ENCODE data around the gene HMGN4. TPM values are rescaled to one million over a fixed set of nuclear protein-coding genes. Genes with fewer than 3 reads are reported as not detected.

HMGN4 gene
- total and polyA plus RNA-seq, 9 of the 15 experiments (the other 6 are each of a cell fraction or from before 2014, with no cell fraction given): 35.4 to 134 (median 94.1) TPM

DNA sequence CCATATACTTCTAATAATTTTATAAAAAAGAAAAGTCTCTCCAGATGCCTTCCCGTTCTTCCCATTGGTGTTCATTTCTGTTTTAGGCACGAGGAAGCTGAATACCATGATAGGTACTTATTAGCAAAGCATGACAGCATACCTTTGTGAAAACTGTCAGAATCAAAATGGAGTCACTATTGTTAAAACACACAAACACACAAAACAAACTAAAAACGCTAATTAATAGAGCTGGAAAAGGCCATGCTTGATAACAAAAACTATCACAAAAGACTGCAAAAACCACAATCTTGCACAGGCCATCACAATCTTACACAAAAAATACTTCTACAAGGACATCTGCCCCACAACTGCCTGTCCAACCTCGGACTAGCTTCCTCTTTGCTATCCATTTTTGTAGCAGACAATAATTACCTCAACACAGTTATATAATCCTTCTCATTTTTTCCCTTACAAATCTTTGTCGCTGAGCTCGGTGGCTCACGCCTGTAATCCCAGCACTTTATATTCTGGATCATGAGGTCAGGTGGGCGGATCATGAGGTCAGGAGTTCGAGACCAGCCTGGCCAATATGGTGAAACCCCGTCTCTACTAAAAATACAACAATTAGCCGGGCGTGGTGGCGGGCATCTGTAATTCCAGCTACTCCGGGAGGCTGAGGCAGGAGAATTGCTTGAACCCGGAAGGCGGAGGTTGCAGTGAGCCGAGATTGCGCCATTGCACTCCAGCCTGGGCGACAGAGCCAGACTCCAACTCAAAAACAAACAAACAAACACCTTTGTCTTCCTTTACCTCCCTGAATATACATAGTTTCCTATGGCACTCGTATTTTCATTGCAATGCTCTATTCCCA lies 55.3 kb downstream of the HMGN4 start (continued):
- TF ChIP-seq, protein P1, sequence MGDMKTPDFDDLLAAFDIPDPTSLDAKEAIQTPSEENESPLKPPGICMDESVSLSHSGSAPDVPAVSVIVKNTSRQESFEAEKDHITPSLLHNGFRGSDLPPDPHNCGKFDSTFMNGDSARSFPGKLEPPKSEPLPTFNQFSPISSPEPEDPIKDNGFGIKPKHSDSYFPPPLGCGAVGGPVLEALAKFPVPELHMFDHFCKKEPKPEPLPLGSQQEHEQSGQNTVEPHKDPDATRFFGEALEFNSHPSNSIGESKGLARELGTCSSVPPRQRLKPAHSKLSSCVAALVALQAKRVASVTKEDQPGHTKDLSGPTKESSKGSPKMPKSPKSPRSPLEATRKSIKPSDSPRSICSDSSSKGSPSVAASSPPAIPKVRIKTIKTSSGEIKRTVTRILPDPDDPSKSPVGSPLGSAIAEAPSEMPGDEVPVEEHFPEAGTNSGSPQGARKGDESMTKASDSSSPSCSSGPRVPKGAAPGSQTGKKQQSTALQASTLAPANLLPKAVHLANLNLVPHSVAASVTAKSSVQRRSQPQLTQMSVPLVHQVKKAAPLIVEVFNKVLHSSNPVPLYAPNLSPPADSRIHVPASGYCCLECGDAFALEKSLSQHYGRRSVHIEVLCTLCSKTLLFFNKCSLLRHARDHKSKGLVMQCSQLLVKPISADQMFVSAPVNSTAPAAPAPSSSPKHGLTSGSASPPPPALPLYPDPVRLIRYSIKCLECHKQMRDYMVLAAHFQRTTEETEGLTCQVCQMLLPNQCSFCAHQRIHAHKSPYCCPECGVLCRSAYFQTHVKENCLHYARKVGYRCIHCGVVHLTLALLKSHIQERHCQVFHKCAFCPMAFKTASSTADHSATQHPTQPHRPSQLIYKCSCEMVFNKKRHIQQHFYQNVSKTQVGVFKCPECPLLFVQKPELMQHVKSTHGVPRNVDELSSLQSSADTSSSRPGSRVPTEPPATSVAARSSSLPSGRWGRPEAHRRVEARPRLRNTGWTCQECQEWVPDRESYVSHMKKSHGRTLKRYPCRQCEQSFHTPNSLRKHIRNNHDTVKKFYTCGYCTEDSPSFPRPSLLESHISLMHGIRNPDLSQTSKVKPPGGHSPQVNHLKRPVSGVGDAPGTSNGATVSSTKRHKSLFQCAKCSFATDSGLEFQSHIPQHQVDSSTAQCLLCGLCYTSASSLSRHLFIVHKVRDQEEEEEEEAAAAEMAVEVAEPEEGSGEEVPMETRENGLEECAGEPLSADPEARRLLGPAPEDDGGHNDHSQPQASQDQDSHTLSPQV (IDR thresholded peaks at IDR 0.05): peak; percentile 98
- TF ChIP-seq KDM1A (IDR thresholded peaks at IDR 0.05) (peak; percentile 69 to 71), JUND (IDR thresholded peaks at IDR 0.05; ENCODE audit: borderline replicate concordance, low read depth, low read length) (no peak), JUND (tag; IDR thresholded peaks at IDR 0.05; ENCODE audit: borderline replicate concordance, low read depth, low read length) (peak; percentile 23; the same call in 1 of the 3 replicates), DDX20 (tag; IDR thresholded peaks at IDR 0.05; ENCODE audit: low read depth) (peak; percentile 89), MYC (IDR thresholded peaks at IDR 0.05; ENCODE audit: low read depth, low read length) (0 out of 2 replicates have a peak, but pooled peaks have one; percentile 9), MYC (CRISPR knock-in tag; IDR thresholded peaks at IDR 0.05; ENCODE audit: borderline replicate concordance, low read depth) (peak; percentile 36; the same call in 1 of the 2 replicates), DMBX1 (CRISPR knock-in tag; IDR thresholded peaks at IDR 0.05; ENCODE audit: borderline replicate concordance) (peak; percentile 87), ZNF134 (CRISPR knock-in tag; conservative IDR thresholded peaks at IDR 0.05) (peak; percentile 60; the same call in 1 of the 2 replicates), DPF2 (IDR thresholded peaks at IDR 0.05) (0 out of 2 replicates have a peak, but pooled peaks have one; percentile 48), OTX1 (CRISPR knock-in tag; IDR thresholded peaks at IDR 0.05) (peak; percentile 41; the same call in 1 of the 2 replicates), ELF1 (tag; IDR thresholded peaks at IDR 0.05) (peak; percentile 48; the same call in 1 of the 2 replicates), ARID1B (IDR thresholded peaks at IDR 0.05) (peak; percentile 38; the same call in 1 of the 2 replicates)
- TF ChIP-seq, protein P2, sequence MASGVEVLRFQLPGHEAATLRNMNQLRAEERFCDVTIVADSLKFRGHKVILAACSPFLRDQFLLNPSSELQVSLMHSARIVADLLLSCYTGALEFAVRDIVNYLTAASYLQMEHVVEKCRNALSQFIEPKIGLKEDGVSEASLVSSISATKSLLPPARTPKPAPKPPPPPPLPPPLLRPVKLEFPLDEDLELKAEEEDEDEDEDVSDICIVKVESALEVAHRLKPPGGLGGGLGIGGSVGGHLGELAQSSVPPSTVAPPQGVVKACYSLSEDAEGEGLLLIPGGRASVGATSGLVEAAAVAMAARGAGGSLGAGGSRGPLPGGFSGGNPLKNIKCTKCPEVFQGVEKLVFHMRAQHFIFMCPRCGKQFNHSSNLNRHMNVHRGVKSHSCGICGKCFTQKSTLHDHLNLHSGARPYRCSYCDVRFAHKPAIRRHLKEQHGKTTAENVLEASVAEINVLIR (CRISPR knock-in tag; IDR thresholded peaks at IDR 0.05): peak; percentile 45; the same call in 1 of the 2 replicates
- TF ChIP-seq, protein P3, sequence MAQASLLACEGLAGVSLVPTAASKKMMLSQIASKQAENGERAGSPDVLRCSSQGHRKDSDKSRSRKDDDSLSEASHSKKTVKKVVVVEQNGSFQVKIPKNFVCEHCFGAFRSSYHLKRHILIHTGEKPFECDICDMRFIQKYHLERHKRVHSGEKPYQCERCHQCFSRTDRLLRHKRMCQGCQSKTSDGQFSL (CRISPR knock-in tag; IDR thresholded peaks at IDR 0.05): no peak
- TF ChIP-seq, protein P3 (tag; IDR thresholded peaks at IDR 0.05): peak in 1 of 2 experiments; percentile 84; a peak in 1 of 4 replicates
- TF ChIP-seq, protein P4, sequence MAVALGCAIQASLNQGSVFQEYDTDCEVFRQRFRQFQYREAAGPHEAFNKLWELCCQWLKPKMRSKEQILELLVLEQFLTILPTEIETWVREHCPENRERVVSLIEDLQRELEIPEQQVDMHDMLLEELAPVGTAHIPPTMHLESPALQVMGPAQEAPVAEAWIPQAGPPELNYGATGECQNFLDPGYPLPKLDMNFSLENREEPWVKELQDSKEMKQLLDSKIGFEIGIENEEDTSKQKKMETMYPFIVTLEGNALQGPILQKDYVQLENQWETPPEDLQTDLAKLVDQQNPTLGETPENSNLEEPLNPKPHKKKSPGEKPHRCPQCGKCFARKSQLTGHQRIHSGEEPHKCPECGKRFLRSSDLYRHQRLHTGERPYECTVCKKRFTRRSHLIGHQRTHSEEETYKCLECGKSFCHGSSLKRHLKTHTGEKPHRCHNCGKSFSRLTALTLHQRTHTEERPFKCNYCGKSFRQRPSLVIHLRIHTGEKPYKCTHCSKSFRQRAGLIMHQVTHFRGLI (CRISPR knock-in tag; IDR thresholded peaks at IDR 0.05): peak; percentile 92
- TF ChIP-seq, protein P5, sequence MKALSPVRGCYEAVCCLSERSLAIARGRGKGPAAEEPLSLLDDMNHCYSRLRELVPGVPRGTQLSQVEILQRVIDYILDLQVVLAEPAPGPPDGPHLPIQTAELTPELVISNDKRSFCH (CRISPR knock-in tag; IDR thresholded peaks at IDR 0.05): peak; percentile 70; the same call in 1 of the 2 replicates
- TF ChIP-seq, protein P5 (tag; IDR thresholded peaks at IDR 0.05): peak; percentile 88

Data from K562 (cell line).